ENCODE data around the gene CSNK1A1. TPM values are rescaled to one million over a fixed set of nuclear protein-coding genes. Genes with fewer than 3 reads are reported as not detected.

The CSNK1A1 gene
- total RNA-seq, 2 donors from 2014 or later: 198 to 214 TPM

DNA sequence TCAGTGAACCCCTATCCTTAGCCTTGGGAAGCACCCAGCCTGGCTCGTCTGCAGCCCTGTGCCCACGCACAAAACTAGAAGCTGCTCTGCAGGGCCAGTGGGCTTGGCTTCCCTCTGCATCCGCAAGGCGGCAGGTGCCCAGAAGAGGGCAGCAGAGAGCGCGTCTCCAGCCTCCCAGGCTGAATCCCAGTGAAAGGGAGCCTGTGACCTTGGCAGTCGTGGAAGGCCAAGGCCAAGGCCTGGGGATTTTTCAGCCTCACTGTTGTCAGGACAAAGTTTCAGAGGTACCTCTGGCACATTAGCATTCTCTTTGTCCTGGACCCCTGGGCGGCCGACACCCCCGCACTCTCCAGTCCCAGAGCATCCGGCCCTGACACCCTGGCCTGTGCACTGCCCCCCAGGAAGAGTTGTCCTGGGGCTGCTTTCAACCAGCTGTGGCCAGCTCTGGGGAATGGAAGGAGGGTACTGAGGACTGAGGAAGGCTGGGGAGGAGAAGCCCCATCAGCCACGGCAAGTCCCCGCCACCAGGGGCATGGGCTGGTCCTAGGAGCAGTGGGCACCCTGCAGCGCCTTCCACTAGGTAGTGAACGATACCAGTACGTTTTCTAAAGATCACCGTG lies 108.6 kb downstream of the CSNK1A1 start:
- Histone ChIP-seq H3K4me3 (ENCODE audit: low read length) (no peak overlapping the region), H3K9me3 (ENCODE audit: control insufficient read depth, low read length) (no peaks in the 10 kb centered on the region), H3K36me3 (ENCODE audit: control insufficient read depth, insufficient read depth, low read length) (no peaks in the 10 kb centered on the region), H3K27ac (ENCODE audit: low read depth, low read length) (no peak overlapping the region), H3K4me1 (ENCODE audit: control insufficient read depth, insufficient read depth, low read length) (no peaks in the 10 kb centered on the region), H3K9ac (ENCODE audit: extremely low read depth, low read length, poor library complexity, severe bottlenecking) (no peak overlapping the region), H3K27me3 (ENCODE audit: control insufficient read depth, insufficient read depth, low read length, poor library complexity, severe bottlenecking) (no peaks in the 10 kb centered on the region)
- WGBS, 2 experiments (ENCODE audit: insufficient coverage in 1 of 2, insufficient read length in 1 of 2): 41 to 46% methylated on average over 16 to 17 of the region's 17 CpGs
- Mint-ChIP-seq H3K9me3 (no peaks in the 10 kb centered on the region), H3K4me1 (peaks cover 28% of the 10 kb centered on the region), H3K36me3 (ENCODE audit: low read depth) (no peaks in the 10 kb centered on the region), H3K4me3 (no peak overlapping the region), H3K27me3 (ENCODE audit: insufficient read depth) (no peaks in the 10 kb centered on the region), H3K27ac (peak overlapping the region; percentile 62)
- peak; percentile 98 for DNase-seq
- peak; percentile 88 for TF ChIP-seq CTCF (conservative IDR thresholded peaks at IDR 0.05)

Other genes starting within 250 kb of the CSNK1A1 start
- 10 to 100 TPM; 26.2 to 31.6 TPM for gene GRPEL2, start 205.9 kb downstream of the CSNK1A1 start, total RNA-seq
- 10 to 100 TPM; 11.1 to 11.7 TPM for gene PCYOX1L, start 193.4 kb downstream of the CSNK1A1 start, total RNA-seq
- gene IL17B, start 172.1 kb downstream of the CSNK1A1 start, total RNA-seq: not detected
- gene ARHGEF37, start 30.1 kb upstream of the CSNK1A1 start, total RNA-seq: under 1 TPM; 0.57 to 0.93 TPM
- gene PPARGC1B, start 178.9 kb upstream of the CSNK1A1 start, total RNA-seq: 1 to 10 TPM; 1.1 to 2.7 TPM